NCI-H2171 treated with DMSO at 0.1 percent for 48 hours (cell line): Measurements from ENCODE around the gene UGT2B17.
"Not testable (repeated sequence)": the region's sequence is repeated elsewhere in the genome, so short reads cannot be mapped to it uniquely, and the experiment has no call there.

Experiments
- DNase-seq: peaks from one replicate; lab custom pipeline; 2025; lab: John Stamatoyannopoulos, UW

The UGT2B17 gene

DNA sequence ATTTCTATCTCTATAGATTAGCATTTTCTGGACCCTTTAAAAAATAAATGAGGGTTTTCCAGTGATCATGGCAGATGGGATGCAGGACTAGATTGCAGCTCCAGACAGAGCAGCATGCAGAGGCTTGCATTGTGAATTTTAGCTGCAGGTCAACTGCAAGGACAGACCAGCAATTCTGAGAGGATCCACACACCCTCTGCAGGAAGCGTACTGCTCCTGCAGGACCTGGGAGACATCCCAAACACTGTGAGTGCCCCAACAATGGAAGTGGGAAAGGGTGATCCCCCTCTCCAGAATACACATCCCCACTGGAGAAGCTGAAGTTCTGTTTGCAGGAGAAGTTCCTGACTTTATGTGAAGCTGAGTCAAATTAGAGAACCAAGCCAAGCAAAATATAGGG is 7.1 kb downstream of the UGT2B17 start:
- DNase-seq, result not testable (repeated sequence)

DNA sequence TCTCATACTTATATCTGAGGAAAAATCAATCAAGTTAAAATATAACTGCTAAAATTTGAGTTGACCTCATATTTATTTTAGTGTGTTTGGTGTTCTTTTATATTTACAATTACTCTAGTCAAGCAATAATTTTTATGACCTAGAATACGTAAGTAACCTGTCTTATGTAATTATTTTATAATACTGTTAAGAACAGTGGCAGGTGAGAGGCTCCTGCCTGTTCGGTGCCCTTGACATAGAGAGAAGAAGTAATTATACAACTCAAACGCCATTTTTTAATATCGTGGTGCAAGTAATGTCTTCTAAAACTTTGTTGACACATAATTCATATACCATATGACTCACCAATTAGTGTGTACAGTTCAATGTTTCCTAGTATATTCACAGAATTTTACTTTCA is 7.6 kb downstream of the UGT2B17 start:
- not testable (repeated sequence) for DNase-seq

DNA sequence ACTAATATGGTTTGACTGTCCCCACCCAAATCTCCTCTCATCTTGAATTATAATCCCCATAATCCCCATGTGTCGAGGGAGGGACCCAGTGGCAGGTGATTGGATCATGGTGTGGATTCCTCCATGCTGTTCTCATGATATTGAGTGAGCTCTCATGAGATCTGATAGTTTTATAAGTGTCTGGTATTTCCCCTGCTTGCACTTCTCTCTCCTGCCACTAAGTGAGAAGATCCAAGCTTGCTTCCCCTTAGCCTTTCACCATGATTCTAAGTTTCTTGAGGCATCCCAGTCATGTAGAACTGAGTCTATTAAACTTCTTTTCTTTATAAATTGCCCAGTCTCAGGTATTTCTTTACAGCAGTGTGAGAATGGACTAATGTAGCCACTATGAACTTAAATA is 9.8 kb downstream of the UGT2B17 start:
- DNase-seq, result not testable (repeated sequence)

DNA sequence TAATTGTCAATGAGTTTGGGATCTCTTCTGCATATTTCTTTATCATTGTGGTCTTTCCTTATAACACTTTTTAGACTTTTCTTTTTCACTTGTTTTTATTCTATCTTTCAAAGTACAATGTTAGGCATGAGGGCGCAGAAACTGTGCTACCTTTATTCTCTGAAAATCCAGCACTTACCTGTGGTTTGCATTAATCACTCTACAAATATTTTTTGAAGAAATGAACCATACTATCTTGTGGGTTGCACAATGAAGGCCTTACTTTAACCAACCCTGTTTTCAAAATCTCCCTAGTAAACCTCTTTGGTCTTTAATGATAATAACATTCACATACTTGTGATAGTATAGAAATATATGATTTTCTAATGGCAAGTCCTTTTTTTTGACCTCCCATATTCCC is 11.0 kb downstream of the UGT2B17 start:
- DNase-seq, result not testable (repeated sequence)

DNA sequence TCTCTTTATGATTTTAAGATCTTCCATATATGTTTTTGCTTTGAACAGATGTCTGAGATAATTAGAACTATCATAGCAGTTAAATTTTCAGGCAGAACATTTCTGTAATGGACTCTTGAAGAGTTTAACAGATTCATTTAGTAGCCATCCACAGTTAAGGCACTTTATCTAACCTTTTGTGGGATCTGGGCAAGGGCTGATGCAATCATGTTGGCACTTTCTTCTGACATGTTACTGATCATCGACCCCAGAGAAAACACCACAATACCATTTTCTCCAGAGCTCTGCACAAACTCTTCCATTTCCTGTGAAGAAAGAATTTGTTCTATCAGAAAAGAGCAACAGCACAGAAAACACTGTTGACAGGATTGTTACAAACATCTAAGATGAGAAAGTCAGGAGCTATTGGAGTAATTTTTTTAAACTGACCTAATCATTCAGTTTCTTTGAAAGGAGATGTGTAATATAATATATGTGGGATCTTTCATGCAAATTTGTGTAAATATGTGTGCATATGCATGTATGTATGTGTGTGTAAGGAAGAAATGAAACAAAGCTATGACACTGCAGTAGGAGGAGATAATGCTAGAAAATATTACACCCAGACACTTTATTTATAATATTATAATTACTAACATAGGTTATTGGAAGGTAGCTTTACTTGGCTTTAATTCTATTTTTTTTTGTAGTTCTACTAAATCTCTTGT is 15.6 kb downstream of the UGT2B17 start:
- DNase-seq, result not testable (repeated sequence)

DNA sequence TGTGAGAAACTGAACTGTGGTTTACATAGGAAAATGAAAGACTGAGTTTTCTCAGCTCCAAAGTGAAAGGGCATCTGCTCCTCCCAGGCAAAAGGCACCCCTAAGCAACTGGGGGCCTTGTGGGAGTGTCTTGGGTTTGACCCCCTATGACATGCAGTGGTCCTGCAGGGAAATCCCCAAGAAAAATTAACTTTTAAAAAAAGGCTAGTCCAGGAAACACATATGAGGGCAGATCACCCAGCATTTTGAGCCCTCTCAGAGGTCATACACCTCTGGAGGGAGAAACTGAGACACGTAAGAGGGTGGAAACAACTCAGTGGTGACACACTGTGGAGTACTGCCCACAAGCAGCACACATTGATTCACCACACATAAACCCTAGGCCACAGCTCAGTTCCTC is 22.3 kb downstream of the UGT2B17 start:
- not testable (repeated sequence) for DNase-seq

DNA sequence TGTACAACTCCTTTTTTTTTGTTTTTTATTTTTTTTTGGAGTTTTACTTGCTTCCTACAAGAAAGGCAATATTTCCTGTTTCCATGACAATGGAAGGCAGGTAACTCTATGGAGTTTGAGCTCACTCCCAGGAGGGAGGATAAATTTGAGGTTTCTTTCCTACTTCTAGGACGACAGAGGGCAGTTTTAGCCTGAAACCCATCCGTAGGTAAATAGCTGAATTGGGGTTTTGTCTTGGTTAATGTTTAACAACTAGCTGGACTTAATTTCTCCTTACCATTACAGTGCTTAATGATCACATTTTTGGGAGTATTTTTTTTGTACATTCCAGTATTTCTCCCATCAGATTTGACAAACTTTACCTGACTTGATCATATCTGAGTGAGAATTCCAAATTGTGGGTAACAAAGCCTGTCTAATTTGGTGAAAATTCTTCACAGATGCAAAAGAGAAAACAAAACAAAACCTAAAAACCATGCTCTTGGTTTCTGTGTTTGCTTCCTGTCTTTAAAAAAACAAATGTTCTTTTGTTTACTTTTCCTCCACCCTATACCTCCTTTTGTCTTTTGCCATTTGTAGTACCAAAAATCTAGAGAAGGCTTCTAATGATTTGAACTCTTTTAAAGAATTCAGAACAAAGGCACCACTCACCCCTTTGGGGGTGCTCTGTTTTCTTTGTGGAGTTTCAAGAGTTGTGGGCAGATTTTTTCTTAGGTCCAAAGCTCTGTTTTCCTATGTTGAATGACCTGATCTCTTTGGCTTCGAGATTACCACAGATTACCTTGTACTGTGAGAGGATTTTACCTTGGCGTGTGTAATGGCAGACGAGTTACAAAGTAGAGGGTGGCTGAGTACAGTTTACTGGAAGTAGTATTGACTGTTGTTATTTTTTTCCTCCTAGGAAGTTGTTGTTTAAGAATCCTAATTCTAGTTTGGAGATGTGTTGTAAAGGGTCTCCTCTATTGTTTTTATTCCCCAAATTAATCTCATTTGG is 23.0 kb downstream of the UGT2B17 start:
- not testable (repeated sequence) for DNase-seq

DNA sequence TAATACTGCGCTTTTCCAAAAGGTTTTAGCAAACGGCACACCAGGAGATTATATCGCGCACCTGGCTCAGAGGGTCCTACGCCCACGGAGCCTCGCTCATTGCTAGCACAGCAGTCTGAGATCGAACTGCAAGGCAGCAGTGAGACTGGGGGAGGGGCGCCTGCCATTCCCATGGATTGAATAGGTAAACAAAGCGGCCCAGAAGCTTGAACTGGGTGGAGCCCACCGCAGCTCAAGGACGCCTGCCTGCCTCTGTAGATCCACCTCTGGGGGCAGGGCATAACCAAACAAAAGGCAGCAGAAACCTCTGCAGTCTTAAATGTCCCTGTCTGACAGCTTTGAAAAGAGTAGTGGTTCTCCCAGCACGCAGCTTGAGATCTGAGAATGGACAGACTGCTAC is 33.4 kb downstream of the UGT2B17 start:
- not testable (repeated sequence) for DNase-seq

DNA sequence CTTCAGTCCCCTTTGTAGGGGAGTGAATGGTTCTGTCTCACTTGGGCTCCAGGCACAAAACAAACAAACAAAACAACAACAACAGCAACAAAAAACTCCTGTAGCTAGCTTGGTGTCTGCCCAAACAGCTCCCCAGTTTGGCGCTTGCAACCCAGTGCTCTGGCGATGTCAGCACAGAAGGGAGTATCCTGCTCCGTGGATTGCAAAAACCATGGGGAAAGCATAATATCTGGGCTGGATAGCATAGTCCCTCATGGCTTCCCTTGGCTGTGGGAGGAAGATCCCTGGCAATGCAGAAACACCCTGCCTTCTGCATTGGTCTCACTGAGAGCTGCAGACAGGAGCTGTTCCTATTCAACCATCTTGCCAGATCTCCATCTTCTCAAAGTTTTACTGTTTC is 39.7 kb downstream of the UGT2B17 start:
- no peak for DNase-seq

DNA sequence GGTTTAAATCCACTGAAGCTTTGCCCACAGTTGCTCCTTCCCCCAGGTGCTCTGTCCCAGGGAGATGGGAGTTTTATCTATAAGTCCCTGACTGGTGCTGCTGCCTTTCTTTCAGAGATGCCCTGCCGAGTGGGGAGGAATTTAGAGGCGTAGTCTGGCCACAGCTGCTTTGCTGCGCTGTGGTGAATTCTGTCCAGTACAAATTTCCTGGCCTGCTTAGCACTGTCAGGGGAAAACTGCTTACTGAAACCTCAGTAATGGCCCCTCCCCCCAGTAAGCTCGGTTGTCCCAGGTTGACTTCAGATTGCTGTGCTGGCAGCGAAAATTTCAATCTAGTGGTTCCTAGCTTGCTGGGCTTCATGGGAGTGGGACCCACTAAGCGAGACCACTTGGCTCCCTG is 40.1 kb downstream of the UGT2B17 start:
- DNase-seq, result no peak

DNA sequence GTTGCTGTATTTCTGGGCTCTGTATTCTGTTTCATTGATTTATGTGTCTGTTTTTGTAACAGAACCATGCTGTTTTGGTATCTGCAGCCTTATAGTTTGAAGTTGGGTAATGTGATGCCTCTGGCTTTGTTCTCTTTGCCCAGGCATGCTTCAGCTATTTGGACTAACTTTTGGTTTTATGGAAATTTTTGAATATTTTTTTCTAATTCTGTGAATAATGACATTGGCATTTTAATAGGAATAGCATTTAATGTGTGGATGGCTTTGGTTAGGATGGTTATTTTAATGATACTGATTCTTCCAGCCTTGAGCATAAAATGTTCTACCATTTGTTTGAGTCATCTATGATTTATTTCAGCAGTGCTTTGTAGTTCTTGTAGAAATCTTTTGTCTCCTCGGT is 53.9 kb downstream of the UGT2B17 start:
- not testable (repeated sequence) for DNase-seq

DNA sequence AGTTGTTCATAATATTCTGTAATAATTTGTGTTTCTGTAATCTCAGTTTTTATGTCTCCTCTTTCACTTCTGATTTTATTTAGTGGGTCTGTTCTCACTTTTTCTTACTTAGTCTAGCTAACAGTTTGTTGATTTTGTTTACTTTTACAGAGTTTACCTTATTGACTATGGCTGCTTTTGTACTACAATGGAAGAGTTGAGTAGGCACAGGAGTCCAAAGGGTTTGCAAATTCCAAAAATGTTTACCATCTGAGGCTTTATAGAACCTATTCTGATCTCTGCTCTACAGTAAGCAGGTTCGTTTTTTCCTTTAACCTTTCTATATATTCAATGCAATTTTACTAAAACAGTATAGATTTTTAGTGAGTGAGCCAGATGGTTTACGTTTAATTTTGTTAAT is 55.1 kb downstream of the UGT2B17 start:
- no peak for DNase-seq

DNA sequence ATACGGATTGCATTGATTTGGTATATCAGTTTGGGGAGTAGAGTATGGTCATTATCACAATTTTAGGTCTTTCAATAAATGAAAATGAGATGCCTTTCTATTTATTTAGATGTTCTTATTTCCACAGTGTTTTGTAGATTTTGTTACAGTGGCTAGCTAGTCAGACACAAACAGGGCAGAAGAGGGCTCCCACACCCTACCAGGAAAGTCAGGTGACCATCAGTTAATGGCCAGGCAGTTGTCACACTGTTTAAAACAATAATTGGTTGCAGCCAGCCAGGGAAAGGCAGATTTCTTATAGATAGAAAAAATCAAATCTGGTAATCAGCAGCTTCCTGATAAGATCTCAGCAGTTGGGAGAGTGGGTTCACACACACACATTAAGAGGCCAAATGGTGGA is 57.2 kb downstream of the UGT2B17 start:
- DNase-seq, result no peak

DNA sequence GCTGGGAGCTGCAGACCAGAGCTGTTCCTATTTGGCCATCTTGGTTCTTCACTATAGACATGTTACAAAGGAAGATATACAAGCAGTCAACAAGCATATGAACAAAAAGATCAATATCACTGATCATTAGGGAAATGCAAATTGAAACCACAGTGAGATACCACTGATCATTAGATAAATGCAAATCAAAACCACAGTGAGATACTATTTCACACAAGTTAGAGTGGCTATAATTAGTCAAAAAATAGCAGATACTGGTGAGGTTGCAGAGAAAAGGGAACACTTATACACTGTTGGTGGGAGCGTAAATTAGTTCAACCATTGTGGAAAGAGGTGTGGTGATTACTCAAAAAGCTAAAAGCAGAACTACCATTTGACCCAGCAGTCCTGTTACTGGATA is 70.7 kb downstream of the UGT2B17 start:
- DNase-seq, result not testable (repeated sequence)

DNA sequence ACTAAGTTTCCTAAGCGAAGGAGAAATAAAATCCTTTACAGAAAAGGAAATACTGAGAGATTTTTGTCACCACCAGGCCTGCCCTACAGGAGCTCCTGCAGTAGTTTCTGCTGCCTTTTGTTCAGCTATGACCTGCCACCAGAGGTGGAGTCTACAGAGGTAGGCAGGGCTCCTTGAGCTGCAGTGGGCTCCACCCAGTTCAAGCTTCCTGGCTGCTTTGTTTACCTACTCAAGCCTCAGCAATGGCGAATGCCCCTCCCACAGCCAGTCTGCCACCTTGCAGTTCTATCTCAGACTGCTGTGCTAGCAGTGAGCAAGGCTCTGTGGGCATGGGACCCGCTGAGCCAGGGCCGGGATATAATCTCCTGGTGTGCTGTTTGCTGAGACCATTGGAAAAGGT is 71.3 kb downstream of the UGT2B17 start:
- DNase-seq, result not testable (repeated sequence)

DNA sequence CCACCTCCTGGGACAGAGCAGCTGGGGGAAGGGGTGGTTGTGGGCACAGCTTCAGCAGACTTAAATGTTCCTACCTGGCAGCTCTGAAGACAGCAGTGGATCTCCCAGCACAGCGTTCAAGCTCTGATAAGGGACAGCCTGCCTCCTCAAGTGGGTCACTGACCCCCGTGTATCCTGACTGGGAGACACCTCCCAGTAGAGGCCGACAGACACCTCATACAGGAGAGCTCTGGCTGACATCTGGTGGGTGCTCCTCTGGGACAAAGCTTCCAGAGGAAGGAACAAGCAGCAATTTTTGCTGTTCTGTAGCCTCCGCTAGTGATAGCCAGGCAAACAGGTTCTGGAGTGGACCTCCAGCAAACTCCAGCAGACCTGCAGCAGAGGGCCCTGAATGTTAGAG is 72.7 kb downstream of the UGT2B17 start:
- not testable (repeated sequence) for DNase-seq

DNA sequence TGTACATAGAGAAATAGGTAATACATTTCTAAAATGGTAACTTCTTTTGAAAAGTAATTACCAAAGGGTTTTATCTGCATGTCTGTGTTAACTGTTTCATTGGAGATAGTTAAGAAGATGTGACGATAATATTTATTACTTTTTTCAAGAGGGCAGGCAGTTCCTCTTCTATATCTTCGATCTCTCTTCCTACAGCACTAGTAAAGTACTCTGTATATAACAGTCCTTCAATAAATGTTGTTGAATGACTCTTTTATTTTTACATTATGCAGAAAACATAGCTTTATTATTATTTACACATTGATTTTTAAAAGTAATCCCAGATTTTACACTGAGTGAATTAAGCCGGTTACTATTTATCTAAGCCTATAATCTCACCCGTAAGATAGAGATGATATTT is 77.1 kb downstream of the UGT2B17 start:
- no peak for DNase-seq

DNA sequence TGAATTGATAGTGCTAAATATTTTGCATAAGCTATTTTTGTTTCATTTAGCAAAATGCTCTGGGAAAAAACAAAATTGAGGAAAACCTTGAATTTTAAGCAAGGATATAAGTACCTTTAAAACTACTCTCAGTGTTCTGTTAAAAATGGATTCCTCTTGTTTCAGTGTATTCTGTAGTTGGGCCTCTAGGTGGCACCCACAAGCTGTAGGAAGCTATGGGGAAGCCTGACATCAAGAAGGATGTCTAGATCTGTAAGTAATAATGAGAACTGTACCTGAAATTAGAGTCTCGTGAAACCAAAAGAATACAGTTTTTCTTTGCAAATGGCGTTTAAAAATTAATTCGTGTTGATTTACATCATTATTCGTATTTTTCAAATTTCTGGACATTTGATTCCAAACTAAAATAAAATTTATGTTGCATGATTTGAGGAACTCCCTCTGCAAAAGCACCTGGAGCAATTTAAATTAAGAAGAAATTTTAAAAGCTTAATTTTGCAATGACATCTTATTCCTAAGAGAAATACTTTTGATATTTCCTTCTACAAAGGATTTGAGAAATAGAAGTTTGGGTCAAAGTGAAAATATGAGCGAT is 77.6 kb downstream of the UGT2B17 start:
- peak; percentile 30 for DNase-seq

DNA sequence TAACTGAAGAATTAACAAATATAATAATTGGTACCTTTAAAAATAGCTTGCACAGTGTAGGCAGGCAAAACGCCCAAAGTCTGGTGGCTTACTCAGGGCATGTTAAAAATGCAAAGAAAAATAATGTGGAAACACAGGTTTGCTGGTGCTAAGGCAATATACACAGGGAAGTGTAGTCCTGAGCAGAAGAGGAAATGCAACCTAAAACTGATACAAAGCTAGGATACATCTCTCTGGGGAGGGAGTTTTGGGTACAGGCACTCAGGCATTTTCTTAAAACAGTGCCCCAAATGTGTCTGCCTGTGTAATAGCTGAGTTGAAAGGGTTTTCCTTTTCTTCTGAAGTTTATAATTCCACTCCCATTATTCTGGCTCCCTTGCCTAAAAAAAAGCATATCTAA is 81.4 kb downstream of the UGT2B17 start:
- DNase-seq, result no peak

DNA sequence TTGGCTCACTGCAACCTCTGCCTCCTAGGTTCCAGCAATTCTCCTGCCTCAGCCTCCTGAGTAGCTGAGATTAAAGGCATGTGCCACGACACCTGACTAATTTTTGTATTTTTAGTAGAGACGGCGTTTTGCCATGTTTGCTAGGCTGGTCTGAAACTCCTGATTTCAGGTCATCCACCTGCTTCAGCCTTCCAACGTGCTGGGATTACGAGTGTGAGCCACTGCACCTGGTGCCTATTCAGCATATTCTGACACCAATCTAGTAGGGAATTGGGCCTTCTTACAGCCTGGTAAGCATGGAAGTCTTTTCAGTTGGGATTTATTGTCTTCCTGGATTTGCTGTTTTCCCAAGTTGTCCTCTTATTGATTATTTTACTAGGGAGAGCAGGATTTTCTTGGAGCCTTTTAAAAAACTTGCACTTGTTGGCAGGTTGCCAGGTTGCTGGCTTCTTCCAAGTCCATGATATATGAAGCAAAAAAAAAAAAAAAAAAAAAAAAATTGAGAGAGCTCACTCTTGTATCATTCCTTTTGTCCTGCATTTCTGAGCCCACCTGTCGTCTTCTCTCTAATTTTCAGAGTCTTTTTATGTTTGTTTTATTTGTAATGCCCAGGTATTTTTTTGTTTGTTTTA is 85.2 kb downstream of the UGT2B17 start:
- DNase-seq, result peak; percentile 0

DNA sequence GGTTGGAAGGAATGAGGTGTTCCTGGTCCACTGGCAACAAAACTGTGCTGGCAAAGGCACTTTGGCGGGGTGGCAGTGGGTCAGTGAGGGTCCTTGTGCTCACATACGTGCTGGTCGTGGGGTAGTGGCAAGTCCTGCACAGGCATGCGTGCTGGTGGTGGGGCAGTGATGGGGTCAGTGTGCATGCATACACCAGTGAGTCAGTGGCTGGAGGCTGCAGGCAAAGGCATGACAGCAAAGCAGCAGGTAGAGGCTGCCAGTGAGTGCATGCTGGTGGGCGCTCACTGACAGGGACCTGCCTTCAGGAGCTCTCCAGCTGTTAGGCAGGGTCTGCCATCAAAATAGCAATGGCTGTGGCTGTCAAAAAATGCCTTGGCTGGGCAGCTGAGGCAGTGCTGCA is 86.8 kb downstream of the UGT2B17 start:
- DNase-seq, result no peak
